Keratinocyte (primary cell): ENCODE measurements around the gene EPAS1. TPM values are rescaled to one million over a fixed set of nuclear protein-coding genes. Genes with fewer than 3 reads are reported as not detected.

Source experiments
- DNase-seq: peaks from one replicate; pipeline ENCODE4 v3.0.0-alpha.2; 2011; ENCODE audit warnings: low read depth, missing footprints, low spot score
- FAIRE-seq: peaks from 2 replicates; lab custom pipeline; 2011; peaks lifted over from hg19 to GRCh38; lab: Jason Lieb, UNC
- H2AFZ ChIP-seq: 2 replicates; pipeline ENCODE4 v1.6.0; 2012; ENCODE audit warnings: low read length, control low read depth, inconsistent platforms; ENCODE audit not compliant: control insufficient read depth
- H3K27ac ChIP-seq: 2 replicates; pipeline ENCODE4 v1.5.1; 2011; ENCODE audit warnings: low read length; ENCODE audit not compliant: control insufficient read depth, insufficient read depth
- H3K27me3 ChIP-seq: 3 replicates; pipeline ENCODE4 v1.6.0; 2011; ENCODE audit warnings: low read length; ENCODE audit not compliant: control insufficient read depth, insufficient read depth; ENCODE audit errors: extremely low read depth
- H3K36me3 ChIP-seq, 2 experiments: 2 replicates in 1 of 2; 3 replicates in 1 of 2; pipeline ENCODE4 v1.5.1; 2011; ENCODE audit warnings: low read length in 2 of 2, mild to moderate bottlenecking in 1 of 2; ENCODE audit not compliant: control insufficient read depth in 2 of 2, insufficient read depth in 2 of 2; ENCODE audit errors: extremely low read depth in 1 of 2
- H3K4me1 ChIP-seq: 3 replicates; pipeline ENCODE4 v1.5.1; 2011; ENCODE audit warnings: low read length; ENCODE audit not compliant: control insufficient read depth, insufficient read depth; ENCODE audit errors: extremely low read depth
- H3K4me2 ChIP-seq: 3 replicates; pipeline ENCODE4 v1.6.0; 2011; ENCODE audit warnings: low read depth, low read length; ENCODE audit not compliant: control insufficient read depth, insufficient read depth; ENCODE audit errors: extremely low read depth
- H3K4me3 ChIP-seq, 3 experiments: fragments of 200-600 bp in 1 of 3; sonication (generic) in 1 of 3; 2 replicates in 2 of 3; 3 replicates in 1 of 3; pipeline ENCODE4 v1.5.1; 2011 to 2016; ENCODE audit warnings: low read length in 3 of 3, mild to moderate bottlenecking in 3 of 3, control low read depth in 2 of 3, inconsistent platforms in 1 of 3, low read depth in 1 of 3, mixed read lengths in 1 of 3, mixed run types in 1 of 3, moderate library complexity in 1 of 3; ENCODE audit not compliant: control insufficient read depth in 2 of 3, insufficient read depth in 2 of 3; ENCODE audit errors: extremely low read depth in 1 of 3
- H3K79me2 ChIP-seq: 2 replicates; pipeline ENCODE4 v1.6.0; 2012; ENCODE audit warnings: low read length; ENCODE audit not compliant: control insufficient read depth, insufficient read depth
- H3K9ac ChIP-seq: 3 replicates; pipeline ENCODE4 v1.6.0; 2011; ENCODE audit warnings: low read length; ENCODE audit not compliant: control insufficient read depth, insufficient read depth; ENCODE audit errors: extremely low read depth
- H3K9me1 ChIP-seq: 3 replicates; pipeline ENCODE4 v1.6.0; 2011; ENCODE audit warnings: low read length; ENCODE audit not compliant: control insufficient read depth, insufficient read depth; ENCODE audit errors: extremely low read depth
- H3K9me3 ChIP-seq: 2 replicates; pipeline ENCODE4 v1.5.1; 2012; ENCODE audit warnings: low read depth, low read length; ENCODE audit not compliant: control insufficient read depth
- H4K20me1 ChIP-seq: 3 replicates; pipeline ENCODE4 v1.6.0; 2011; ENCODE audit warnings: low read length; ENCODE audit not compliant: control insufficient read depth, insufficient read depth; ENCODE audit errors: extremely low read depth
- EZH2 ChIP-seq: IDR thresholded peaks from one replicate; pipeline ENCODE4 v1.6.1; 2012; ENCODE audit warnings: inconsistent platforms, mild to moderate bottlenecking, low read length, moderate library complexity
- dilution Hi-C: fragments of 300-500 bp; cut with MboI; formaldehyde crosslinking; loops from one replicate; pipeline ENCODE4 v1.7.0; 2020; ENCODE audit warnings: low sequenced_read_pairs; ENCODE audit not compliant: extremely low pct_ligation_motif_present
- polyA plus RNA-seq, 5 experiments: library from polyadenylated mRNA; depleted of rRNA in 3 of 5; stranded (reverse) in 3 of 5; stranded (forward) in 1 of 5; unstranded in 1 of 5; fragments of >200 nt; gene quantifications; 1 replicate in 1 of 5; 2 replicates in 3 of 5; 3 replicates in 1 of 5; pipeline versions ENCODE4 v1.2.1 to v1.2.3, GENCODE V29; 2011 to 2012; ENCODE audit warnings: missing spikeins in 2 of 5, low read depth in 1 of 5, low replicate concordance in 1 of 5
- TF ChIP-seq, protein P1 (sequence below), 3 experiments: IDR thresholded peaks in 1 of 3; conservative IDR thresholded peaks in 1 of 3; optimal IDR thresholded peaks in 1 of 3; 2 replicates in 2 of 3; 3 replicates in 1 of 3; pipeline versions ENCODE3 to v1.5.1; 2011; ENCODE audit warnings: low read length in 3 of 3, mild to moderate bottlenecking in 3 of 3, moderate library complexity in 2 of 3, control low read depth in 1 of 3, inconsistent platforms in 1 of 3; ENCODE audit not compliant: insufficient read depth in 2 of 3; ENCODE audit errors: extremely low read depth in 1 of 3

EPAS1 gene
- polyA plus RNA-seq, 1 donor (not counting 4 experiments of a cell fraction or from before 2014, with no cell fraction given): 96.7 TPM

DNA sequence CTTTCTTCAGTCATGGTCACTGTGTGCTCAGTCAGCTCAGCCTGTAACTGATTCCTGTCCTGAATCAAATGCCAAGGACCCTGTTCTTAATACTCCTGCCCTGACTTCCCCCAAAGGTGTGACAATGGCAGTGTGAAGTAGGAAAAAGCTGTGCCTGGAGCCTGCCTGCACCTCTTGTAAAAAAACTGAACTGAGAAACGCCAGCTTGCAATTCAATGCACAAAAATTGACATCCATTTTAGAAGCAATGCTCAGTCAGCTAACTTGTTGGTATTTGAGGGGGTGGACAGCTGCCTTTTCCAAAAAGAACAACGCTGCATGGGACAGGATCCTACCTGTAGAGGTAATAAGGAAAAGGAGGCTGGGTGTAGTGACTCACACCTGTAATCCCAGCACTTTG, 115.9 kb downstream of the EPAS1 start:
- dilution Hi-C loops: no loop called here
- TF ChIP-seq, protein P1, sequence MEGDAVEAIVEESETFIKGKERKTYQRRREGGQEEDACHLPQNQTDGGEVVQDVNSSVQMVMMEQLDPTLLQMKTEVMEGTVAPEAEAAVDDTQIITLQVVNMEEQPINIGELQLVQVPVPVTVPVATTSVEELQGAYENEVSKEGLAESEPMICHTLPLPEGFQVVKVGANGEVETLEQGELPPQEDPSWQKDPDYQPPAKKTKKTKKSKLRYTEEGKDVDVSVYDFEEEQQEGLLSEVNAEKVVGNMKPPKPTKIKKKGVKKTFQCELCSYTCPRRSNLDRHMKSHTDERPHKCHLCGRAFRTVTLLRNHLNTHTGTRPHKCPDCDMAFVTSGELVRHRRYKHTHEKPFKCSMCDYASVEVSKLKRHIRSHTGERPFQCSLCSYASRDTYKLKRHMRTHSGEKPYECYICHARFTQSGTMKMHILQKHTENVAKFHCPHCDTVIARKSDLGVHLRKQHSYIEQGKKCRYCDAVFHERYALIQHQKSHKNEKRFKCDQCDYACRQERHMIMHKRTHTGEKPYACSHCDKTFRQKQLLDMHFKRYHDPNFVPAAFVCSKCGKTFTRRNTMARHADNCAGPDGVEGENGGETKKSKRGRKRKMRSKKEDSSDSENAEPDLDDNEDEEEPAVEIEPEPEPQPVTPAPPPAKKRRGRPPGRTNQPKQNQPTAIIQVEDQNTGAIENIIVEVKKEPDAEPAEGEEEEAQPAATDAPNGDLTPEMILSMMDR (optimal IDR thresholded peaks at IDR 0.05 in 1 of 3, IDR thresholded peaks at IDR 0.05 in 1 of 3, conservative IDR thresholded peaks at IDR 0.05 in 1 of 3; ENCODE audit: extremely low read depth in 1 of 3, insufficient read depth in 2 of 3, low read length in 3 of 3): no peak
- no peak for TF ChIP-seq EZH2
- no peak overlapping the region for H2AFZ ChIP-seq
- H3K4me3 ChIP-seq: no peak overlapping the region
- H3K27ac ChIP-seq: no peak overlapping the region
- H3K9me1 ChIP-seq: no peaks in the 10 kb centered on the region
- peaks cover 14% of the 10 kb centered on the region for H3K4me1 ChIP-seq
- no peaks in the 10 kb centered on the region for H3K27me3 ChIP-seq
- no peaks in the 10 kb centered on the region for H3K9me3 ChIP-seq
- no peak overlapping the region for H3K4me2 ChIP-seq
- FAIRE-seq: no peak
- no peak overlapping the region for H3K9ac ChIP-seq
- H4K20me1 ChIP-seq: no peaks in the 10 kb centered on the region
- H3K36me3 ChIP-seq: no peaks in the 10 kb centered on the region
- DNase-seq: no peak
- no peaks in the 10 kb centered on the region for H3K79me2 ChIP-seq

- dilution Hi-C loops: no loop called here
- Histone ChIP-seq H3K79me2 (no peaks in the 10 kb centered on the region), H3K36me3 (no peaks in the 10 kb centered on the region), H3K9me1 (no peaks in the 10 kb centered on the region), H3K27me3 (no peaks in the 10 kb centered on the region), H3K4me1 (peaks cover 12% of the 10 kb centered on the region), H3K9ac (no peak overlapping the region), H2AFZ (no peak overlapping the region), H3K4me3 (no peak overlapping the region), H3K4me2 (no peak overlapping the region), H3K27ac (no peak overlapping the region), H4K20me1 (no peaks in the 10 kb centered on the region), H3K9me3 (no peaks in the 10 kb centered on the region)
- FAIRE-seq (no peak), DNase-seq (no peak)
- no peak for TF ChIP-seq EZH2
- TF ChIP-seq, protein P1 (optimal IDR thresholded peaks at IDR 0.05 in 1 of 3, IDR thresholded peaks at IDR 0.05 in 1 of 3, conservative IDR thresholded peaks at IDR 0.05 in 1 of 3; ENCODE audit: extremely low read depth in 1 of 3, insufficient read depth in 2 of 3, low read length in 3 of 3): no peak
These were observed 116.4 kb downstream of the EPAS1 start for GRCh38 chr2:46413631-46414030.
